ENCODE results near the gene EXOC6B. TPM values are rescaled to one million over a fixed set of nuclear protein-coding genes. Genes with fewer than 3 reads are reported as not detected.

Gene EXOC6B
- total and polyA plus RNA-seq, 2 donors from 2014 or later: 5.9 to 31.3 TPM

DNA sequence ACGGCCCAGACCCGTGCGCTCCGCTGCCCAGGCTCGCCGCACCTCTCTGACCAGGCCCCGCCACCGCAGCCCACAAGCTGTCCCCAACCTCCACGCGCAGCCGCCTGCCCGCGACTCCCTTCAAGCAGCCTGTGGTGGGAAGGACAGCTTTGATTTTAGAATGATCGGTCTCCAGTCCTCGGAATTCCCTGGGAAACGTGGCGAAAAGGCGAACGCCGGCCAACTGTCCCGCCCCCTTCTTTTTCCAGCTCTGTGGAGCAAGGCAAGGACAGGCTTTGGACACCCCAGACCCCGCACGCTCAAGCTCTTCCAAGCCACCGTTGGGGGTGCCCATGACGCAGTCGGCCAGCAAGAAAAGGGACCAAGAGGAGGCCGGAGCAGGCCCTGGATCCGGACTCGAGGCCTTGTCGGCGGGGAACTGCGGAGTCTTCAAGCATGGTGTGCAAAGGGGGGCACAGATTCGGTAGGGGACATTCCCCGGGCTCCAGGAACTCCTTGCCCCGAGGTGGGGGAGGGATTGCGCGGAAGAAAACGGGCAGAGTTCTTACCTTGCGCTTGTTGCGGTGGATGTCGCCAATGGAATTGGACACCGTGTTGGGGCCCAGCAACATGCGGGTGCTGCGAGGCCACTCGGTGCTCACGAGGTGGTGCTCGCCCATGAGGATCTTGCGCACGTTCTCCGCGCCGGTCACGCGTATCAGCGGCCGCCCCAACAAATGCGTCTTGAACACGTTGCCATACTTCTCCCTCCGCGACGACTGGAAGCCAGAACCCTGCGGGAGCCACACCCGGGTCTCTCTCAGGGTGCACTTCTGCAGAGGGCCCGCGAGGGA is 682.2 kb downstream of the EXOC6B start:
- DNase-seq: peak in 4 of 5 donors; percentile 51 to 80 (median 59)
- Histone ChIP-seq H3K4me1 (ENCODE audit: control insufficient read depth in 2 of 3, insufficient read depth in 2 of 3, low read depth in 1 of 3, low read length in 3 of 3) (peaks cover 0 to 13% (median 0%) of the 10 kb centered on the region in 3 donors), H3K4me3 (ENCODE audit: low read length in 3 of 3) (no peak overlapping the region), H3K27me3 (ENCODE audit: control insufficient read depth, insufficient read depth, low read length) (peaks cover 22% of the 10 kb centered on the region), H3K36me3 (ENCODE audit: control insufficient read depth in 2 of 3, insufficient read depth in 3 of 3, low read length in 3 of 3) (no peaks in the 10 kb centered on the region), H3K9ac (ENCODE audit: low read length in 3 of 3) (no peak overlapping the region), H3K9me3 (ENCODE audit: control insufficient read depth in 2 of 3, insufficient read depth in 1 of 3, low read length in 3 of 3) (no peaks in the 10 kb centered on the region), H3K27ac (ENCODE audit: low read depth in 2 of 2, low read length in 2 of 2) (no peak overlapping the region)
- TF ChIP-seq, protein P1, sequence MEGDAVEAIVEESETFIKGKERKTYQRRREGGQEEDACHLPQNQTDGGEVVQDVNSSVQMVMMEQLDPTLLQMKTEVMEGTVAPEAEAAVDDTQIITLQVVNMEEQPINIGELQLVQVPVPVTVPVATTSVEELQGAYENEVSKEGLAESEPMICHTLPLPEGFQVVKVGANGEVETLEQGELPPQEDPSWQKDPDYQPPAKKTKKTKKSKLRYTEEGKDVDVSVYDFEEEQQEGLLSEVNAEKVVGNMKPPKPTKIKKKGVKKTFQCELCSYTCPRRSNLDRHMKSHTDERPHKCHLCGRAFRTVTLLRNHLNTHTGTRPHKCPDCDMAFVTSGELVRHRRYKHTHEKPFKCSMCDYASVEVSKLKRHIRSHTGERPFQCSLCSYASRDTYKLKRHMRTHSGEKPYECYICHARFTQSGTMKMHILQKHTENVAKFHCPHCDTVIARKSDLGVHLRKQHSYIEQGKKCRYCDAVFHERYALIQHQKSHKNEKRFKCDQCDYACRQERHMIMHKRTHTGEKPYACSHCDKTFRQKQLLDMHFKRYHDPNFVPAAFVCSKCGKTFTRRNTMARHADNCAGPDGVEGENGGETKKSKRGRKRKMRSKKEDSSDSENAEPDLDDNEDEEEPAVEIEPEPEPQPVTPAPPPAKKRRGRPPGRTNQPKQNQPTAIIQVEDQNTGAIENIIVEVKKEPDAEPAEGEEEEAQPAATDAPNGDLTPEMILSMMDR (IDR thresholded peaks at IDR 0.05; ENCODE audit: borderline replicate concordance, extremely low read depth, insufficient read depth): no peak
- intact Hi-C loops (cut with DNase I): loop anchor here (10.0 kb wide), 1 partner anchor 209 kb away; no protein-coding TSS in a partner anchor
- no peak for FAIRE-seq

DNA sequence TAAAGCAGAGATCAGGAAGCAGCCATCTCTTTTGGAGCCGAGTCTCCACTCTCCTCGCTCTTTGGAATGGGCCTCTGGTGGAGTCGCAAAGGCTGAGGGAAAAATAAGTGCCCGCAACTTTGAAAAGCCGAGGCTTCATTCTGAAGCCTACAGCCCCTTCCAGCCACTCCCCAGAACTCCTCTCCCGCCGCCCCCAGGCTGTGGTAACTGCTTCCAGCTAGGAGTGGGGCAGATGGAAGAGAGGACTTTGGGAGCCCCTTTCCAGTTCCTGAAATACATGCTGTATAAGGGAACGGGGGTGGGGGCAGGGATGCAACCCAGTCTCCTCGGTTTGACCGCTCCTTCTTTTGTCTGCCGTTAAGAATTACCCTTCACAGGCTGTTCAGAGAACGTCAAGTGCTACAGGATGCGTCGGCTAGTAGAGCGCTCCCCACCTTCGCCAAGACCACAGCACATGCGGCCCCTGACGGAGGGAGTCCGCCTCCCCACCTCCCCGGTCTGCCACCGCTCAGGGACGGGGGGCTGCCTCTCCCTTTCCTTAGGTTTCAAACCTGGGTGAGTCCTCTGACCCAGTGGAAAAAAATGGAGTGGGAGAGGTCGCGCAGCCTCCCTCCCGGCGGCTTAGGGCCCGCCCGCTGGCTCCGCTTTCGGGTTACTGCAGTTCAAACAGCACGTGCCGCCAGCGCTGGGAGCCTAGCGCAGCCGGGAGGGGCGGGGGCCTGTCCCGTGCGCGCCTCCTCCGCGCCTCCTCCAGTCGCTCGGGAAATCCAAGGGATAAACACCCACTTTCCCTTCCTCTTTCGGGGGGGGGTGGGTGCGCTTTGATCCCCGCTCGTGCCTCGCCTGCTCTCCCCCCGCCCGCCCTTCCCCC is 683.0 kb downstream of the EXOC6B start:
- intact Hi-C loops (cut with DNase I): loop anchor here (10.0 kb wide), 1 partner anchor 208 kb away; no protein-coding TSS in a partner anchor
- FAIRE-seq (no peak), DNase-seq (peak; percentile 75 to 91 (median 86))
- Histone ChIP-seq H3K27me3 (ENCODE audit: control insufficient read depth, insufficient read depth, low read length) (peaks cover 18% of the 10 kb centered on the region), H3K27ac (ENCODE audit: low read depth in 2 of 2, low read length in 2 of 2) (no peak overlapping the region), H3K9me3 (ENCODE audit: control insufficient read depth in 2 of 3, insufficient read depth in 1 of 3, low read length in 3 of 3) (no peaks in the 10 kb centered on the region), H3K4me3 (ENCODE audit: low read length in 3 of 3) (peak overlapping the region in 1 of 3 donors; percentile 29), H3K9ac (ENCODE audit: low read length in 3 of 3) (no peak overlapping the region), H3K36me3 (ENCODE audit: control insufficient read depth in 2 of 3, insufficient read depth in 3 of 3, low read length in 3 of 3) (no peaks in the 10 kb centered on the region), H3K4me1 (ENCODE audit: control insufficient read depth in 2 of 3, insufficient read depth in 2 of 3, low read depth in 1 of 3, low read length in 3 of 3) (peaks cover 0 to 10% (median 0%) of the 10 kb centered on the region in 3 donors)
- TF ChIP-seq, protein P1 (IDR thresholded peaks at IDR 0.05; ENCODE audit: borderline replicate concordance, extremely low read depth, insufficient read depth): no peak

DNA sequence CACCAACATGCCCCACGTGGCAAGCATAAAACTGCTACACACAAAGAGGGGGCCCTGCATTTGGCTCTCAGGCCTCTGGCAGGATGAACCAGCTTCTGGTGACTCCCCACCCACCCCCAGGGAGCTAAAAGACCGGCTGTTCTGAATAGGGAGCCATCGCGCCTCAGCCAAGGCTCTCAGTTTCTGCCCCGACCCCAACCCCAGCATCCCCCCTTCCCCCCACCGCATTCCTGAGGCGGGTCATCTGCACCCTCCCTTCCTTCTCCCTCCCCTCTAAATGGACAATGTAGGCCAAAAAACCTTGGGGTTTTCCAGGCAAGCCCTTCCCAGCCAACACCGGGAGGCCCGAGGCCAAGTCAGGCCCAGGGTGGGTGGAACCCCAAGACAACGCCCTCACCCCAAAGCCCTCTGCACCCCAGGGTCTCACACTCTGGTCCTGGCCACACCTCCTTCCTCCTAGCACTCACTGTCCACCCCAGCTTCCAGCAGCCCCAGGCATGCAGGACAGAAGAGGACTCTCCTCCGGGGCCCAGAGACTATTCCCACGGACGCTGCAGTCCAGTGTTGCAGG is 683.9 kb downstream of the EXOC6B start:
- H3K9me3 ChIP-seq (ENCODE audit: control insufficient read depth in 2 of 3, insufficient read depth in 1 of 3, low read length in 3 of 3): no peaks in the 10 kb centered on the region
- TF ChIP-seq, protein P1 (IDR thresholded peaks at IDR 0.05; ENCODE audit: borderline replicate concordance, extremely low read depth, insufficient read depth): no peak
- no peak overlapping the region for H3K4me3 ChIP-seq (ENCODE audit: low read length in 3 of 3)
- intact Hi-C loops (cut with DNase I): loop anchor here (10.0 kb wide), 1 partner anchor 207 kb away; no protein-coding TSS in a partner anchor
- H3K9ac ChIP-seq (ENCODE audit: low read length in 3 of 3): no peak overlapping the region
- H3K27ac ChIP-seq (ENCODE audit: low read depth in 2 of 2, low read length in 2 of 2): no peak overlapping the region
- DNase-seq (no peak), FAIRE-seq (no peak)
- H3K27me3 ChIP-seq (ENCODE audit: control insufficient read depth, insufficient read depth, low read length): peaks cover 17% of the 10 kb centered on the region
- no peaks in the 10 kb centered on the region for H3K36me3 ChIP-seq (ENCODE audit: control insufficient read depth in 2 of 3, insufficient read depth in 3 of 3, low read length in 3 of 3)
- H3K4me1 ChIP-seq (ENCODE audit: control insufficient read depth in 2 of 3, insufficient read depth in 2 of 3, low read depth in 1 of 3, low read length in 3 of 3): peaks cover 0 to 6% (median 0%) of the 10 kb centered on the region in 3 donors
